Chondrocyte (in vitro differentiated cells): ENCODE data around the gene NIPA2. TPM values are rescaled to one million over a fixed set of nuclear protein-coding genes. Genes with fewer than 3 reads are reported as not detected.

Experiments
- DNase-seq: peaks from one replicate; pipeline ENCODE4 v3.0.0; 2021; ENCODE audit warnings: mixed read lengths, low spot score
- H3K27ac Mint-ChIP-seq: one replicate; pipeline ENCODE4 v1.8.0; 2021; ENCODE audit warnings: mild to moderate bottlenecking, moderate library complexity, mixed read lengths; ENCODE audit not compliant: unreplicated experiment
- H3K27me3 Mint-ChIP-seq: 2 replicates; pipeline ENCODE4 v1.8.0; 2021; ENCODE audit warnings: low read depth, mixed read lengths
- H3K36me3 Mint-ChIP-seq: 2 replicates; pipeline ENCODE4 v1.8.0; 2021; ENCODE audit warnings: low read depth, mixed read lengths
- H3K4me1 Mint-ChIP-seq: 2 replicates; pipeline ENCODE4 v1.8.0; 2021; ENCODE audit warnings: low read depth, mild to moderate bottlenecking, mixed read lengths
- H3K4me3 Mint-ChIP-seq: one replicate; pipeline ENCODE4 v1.8.0; 2021; ENCODE audit warnings: mild to moderate bottlenecking, moderate library complexity, mixed read lengths; ENCODE audit not compliant: unreplicated experiment
- H3K9me3 Mint-ChIP-seq: 2 replicates; pipeline ENCODE4 v1.8.0; 2021; ENCODE audit warnings: low read depth, mixed read lengths
- CTCF ChIP-seq: fragments of 200-600 bp; sonication (generic); IDR thresholded peaks from 2 replicates; pipeline ENCODE4 v1.5.0; 2021; ENCODE audit warnings: antibody characterized with exemption, mild to moderate bottlenecking, moderate library complexity
- total RNA-seq: library from RNA; stranded (reverse); gene quantifications from 3 replicates; pipeline ENCODE4 v1.2.1, GENCODE V29; 2021

NIPA2 gene
- total RNA-seq, 1 donor from 2014 or later, result 59.3 TPM

GRCh38 chr15:22913646-22914380 lies 75.3 kb downstream of the NIPA2 start:
- no peaks in the 10 kb centered on the region for H3K4me1 Mint-ChIP-seq
- H3K27ac Mint-ChIP-seq, result no peak overlapping the region
- peak; percentile 60 for DNase-seq
- no peaks in the 10 kb centered on the region for H3K9me3 Mint-ChIP-seq
- H3K27me3 Mint-ChIP-seq, result no peaks in the 10 kb centered on the region
- H3K4me3 Mint-ChIP-seq, result no peak overlapping the region
- H3K36me3 Mint-ChIP-seq, result peaks cover 54% of the 10 kb centered on the region
- no peak for TF ChIP-seq CTCF

- no peak for TF ChIP-seq CTCF
- DNase-seq, result peak; percentile 87
- Mint-ChIP-seq H3K36me3 (peaks cover 53% of the 10 kb centered on the region), H3K27ac (peak overlapping the region; percentile 20), H3K4me1 (no peaks in the 10 kb centered on the region), H3K4me3 (no peak overlapping the region), H3K27me3 (no peaks in the 10 kb centered on the region), H3K9me3 (no peaks in the 10 kb centered on the region)
Observed at GRCh38 chr15:22915866-22916515, 77.5 kb downstream of the NIPA2 start.

GRCh38 chr15:22916606-22917350 lies 78.3 kb downstream of the NIPA2 start:
- Mint-ChIP-seq H3K9me3 (no peaks in the 10 kb centered on the region), H3K36me3 (peaks cover 48% of the 10 kb centered on the region), H3K4me1 (no peaks in the 10 kb centered on the region), H3K27ac (no peak overlapping the region), H3K4me3 (no peak overlapping the region), H3K27me3 (no peaks in the 10 kb centered on the region)
- TF ChIP-seq CTCF, result no peak
- DNase-seq, result peak; percentile 79

GRCh38 chr15:22917556-22917955 lies 79.1 kb downstream of the NIPA2 start:
- Mint-ChIP-seq H3K4me3 (no peak overlapping the region), H3K36me3 (peaks cover 43% of the 10 kb centered on the region), H3K9me3 (no peaks in the 10 kb centered on the region), H3K27ac (no peak overlapping the region), H3K4me1 (no peaks in the 10 kb centered on the region), H3K27me3 (no peaks in the 10 kb centered on the region)
- no peak for TF ChIP-seq CTCF
- peak; percentile 83 for DNase-seq

Other genes with a start within 250 kb of the NIPA2 start
- 13.5 to 18.3 TPM (median 16.4 TPM) in 3 replicates for gene NIPA1, start 52.0 kb upstream of the NIPA2 start, total RNA-seq
- 98.5 to 102 TPM (median 101 TPM) in 3 replicates for gene CYFIP1, start 141.7 kb downstream of the NIPA2 start, total RNA-seq
- gene TUBGCP5, start 200.9 kb downstream of the NIPA2 start, total RNA-seq, result 14.4 to 22.8 TPM (median 14.6 TPM) in 3 replicates